ENCODE results near the gene OGFOD3. TPM values are rescaled to one million over a fixed set of nuclear protein-coding genes. Genes with fewer than 3 reads are reported as not detected.

OGFOD3 gene
- total RNA-seq, 1 donor from 2014 or later = 15.9 TPM

DNA sequence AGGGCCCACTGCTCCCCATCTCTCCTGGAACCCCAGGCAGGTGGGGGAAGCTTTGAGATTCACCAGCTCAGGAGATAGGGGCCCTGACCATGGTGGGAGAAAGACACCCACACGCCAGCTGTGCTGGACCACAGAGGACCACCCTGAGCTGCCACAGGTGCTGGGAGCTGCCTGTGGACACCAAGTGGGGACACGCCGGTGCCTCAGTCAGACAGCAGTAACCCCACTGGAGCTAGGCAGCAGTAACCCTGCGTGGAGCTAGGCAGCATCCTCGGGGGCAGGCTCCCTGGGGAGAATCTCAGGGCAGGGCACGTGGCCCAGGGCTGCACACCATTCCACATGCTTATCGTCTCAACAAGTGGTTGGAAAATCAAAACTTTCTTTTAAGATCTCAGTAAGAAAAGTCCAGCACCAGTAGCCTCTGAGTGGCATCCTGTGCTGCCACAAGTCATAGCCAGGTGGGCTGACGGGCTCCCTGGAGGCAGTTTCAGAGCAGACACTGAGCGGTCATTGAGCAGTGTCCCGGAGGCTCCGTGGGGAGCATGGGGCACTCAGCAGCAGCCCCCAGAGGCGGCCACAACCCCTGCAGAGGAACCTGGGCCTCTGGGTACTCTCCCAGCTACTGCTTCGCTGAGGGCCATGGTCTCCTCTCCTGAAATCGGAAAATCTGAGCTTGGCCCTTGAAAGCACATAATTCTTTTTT is 8.2 kb downstream of the OGFOD3 start:
- DNase-seq (ENCODE audit: low spot score in 2 of 2) (no peak), FAIRE-seq (no peak)

DNA sequence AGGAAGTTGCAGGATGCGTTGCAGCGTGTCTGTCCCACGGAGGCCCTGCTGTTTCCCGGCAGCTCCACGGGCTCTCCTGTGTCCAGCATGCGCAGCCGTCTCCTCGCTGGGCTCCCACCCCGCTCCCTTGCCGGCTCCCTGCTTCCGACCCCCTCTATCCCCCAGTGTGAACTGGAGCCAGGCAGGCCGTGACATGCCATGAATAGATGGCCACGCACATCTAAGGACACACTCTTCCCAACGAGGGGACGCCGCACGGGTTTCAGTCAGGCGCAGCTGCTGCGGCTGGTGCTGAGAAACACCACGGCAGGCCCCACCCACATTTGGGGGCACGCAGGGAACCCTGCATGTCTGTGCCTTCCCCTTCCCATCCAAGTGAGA is 9.5 kb downstream of the OGFOD3 start:
- FAIRE-seq (no peak), DNase-seq (ENCODE audit: low spot score in 2 of 2) (no peak)

DNA sequence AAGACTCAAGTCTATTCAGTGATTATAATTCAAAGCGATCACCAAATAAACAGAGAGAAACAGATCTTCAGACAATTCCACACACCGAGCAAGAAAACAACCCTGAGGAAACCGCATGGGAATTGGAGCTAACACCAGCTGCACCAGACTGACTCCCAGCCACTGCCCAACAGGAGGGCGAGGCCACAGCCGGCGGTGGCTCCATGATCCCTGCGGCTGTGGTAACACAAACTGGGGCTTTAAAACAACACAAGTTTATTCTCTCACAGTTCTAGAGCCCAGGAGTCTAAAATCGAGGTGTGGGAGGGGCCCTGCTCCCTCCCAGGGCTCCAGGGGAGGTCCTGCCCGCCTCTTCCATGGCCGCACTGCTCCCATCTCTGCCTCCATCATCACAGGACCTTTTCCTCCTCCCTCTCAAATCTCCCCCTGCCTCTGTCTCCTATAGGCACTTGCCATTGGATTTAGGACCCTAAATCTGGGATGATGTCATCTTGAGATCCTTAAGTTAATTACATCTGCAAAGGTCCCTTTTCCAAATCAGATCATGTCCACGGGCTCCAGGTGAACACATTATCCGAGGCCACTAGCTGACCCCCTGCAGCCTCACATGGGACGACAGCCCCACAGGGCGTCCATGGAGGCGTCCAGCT is 10.0 kb downstream of the OGFOD3 start:
- DNase-seq (ENCODE audit: low spot score in 2 of 2) = no peak
- no peak for FAIRE-seq

DNA sequence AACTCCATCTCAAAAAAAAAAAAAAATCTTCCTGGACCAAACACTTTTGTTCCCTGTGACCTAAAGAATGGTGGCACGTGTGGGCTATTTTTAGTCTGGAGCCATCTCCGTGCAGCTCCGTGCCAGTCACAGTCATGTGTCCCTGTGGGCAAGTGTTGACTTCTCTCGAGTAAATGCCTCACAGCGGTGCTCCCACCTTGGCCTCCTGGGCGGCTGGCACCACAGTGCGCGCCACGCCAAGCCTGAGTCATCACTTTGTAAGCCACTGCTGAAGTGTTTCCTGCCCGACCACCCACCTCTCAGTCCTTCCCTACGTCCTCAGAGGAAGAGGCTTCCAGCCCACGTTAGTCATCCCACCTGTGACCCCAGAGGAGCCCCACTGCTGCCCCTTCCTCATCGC is 11.1 kb downstream of the OGFOD3 start:
- FAIRE-seq (no peak), DNase-seq (ENCODE audit: low spot score in 2 of 2) (no peak)

DNA sequence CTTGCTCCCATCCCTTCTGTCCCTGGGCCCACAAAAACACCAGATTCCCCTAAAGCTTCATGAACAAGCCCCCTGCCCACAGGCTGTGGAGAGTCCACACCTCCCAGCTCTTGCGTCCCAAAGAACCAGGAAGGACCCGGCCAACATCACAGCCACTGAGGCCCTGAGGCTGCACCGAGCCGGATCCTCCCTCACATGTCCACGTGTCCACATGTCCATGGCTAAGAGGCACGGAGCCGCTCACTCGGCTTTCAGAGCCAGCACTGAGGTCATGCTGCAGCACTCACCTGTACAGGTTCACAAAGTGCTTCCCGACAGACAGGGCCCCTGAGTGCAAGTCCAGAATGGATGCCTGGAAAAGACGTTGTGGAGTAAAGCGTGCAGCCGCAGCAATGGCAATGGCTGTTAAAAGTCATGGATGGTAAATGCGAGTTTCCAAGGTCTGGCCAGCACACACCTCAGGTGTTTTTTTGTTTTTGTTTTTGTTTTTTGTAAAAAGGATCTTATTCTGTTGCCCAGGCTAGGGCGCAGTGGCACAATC is 12.2 kb downstream of the OGFOD3 start:
- DNase-seq (ENCODE audit: low spot score in 2 of 2) = no peak
- no peak for FAIRE-seq

DNA sequence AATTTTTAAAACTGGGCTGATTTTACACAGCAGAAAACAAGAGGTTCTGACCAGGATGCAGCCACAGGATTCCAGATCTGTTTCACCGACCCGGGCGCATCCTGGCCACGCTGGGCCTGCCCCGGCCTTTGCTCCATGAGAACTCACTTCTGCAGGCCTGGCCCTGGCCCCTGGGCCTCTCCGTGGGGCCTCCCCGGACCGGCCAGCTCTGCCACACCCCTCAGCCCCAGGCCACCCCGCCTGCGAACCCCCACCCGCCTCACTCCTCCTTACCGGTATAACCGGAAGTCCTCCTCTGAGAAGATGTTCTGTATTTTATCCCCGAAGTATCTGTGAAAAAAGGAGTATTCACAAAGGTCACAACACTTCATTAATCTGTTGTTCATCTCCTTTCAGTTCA is 13.3 kb downstream of the OGFOD3 start:
- FAIRE-seq (no peak), DNase-seq (ENCODE audit: low spot score in 2 of 2) (no peak)

DNA sequence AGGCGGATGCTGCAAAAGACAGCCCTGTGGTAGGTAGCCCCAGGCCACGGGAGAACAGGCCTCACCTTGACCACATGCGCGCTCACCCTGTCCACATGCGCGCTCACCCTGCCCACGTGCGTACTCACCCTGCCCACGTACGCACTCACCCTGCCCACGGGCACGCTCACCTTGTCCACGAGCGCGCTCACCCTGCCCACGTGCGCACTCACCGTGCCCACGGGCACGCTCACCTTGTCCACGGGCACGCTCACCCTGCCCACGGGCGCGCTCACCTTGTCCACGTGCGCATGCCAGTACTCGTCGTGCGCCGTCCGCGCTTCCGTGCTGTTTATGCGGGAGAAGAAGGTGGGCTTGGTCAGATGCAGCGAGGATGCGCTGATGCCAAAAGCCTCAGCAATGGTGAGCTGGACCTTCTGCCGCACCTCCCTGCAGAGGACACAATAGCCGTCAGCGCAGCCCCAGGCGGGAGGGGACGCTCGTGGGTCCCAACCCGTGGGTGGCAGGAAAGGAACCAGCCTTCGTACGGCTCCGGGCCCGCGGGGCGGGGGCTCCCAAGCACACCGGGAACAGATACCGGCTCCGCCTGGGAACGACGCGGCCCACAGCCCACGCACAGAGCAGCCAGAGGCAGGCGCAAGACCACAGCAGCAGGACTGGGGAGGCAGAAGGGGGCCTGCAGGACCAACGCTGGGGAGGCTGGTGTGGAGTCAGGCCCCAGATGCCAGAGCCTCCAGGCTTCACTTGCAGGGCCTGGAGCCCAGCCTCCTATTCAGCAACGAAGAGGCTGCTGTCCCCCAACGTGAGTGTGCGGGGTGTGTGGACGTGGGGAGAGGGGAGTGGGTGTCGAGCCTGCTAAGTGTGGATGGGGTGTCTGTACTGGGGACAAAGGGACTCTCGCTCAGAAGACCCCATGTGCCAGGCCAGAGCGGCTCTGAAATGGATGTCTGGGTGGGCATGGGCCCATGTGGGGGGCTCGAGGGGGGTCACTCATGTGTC is 14.4 kb downstream of the OGFOD3 start:
- DNase-seq (ENCODE audit: low spot score in 2 of 2) = no peak
- no peak for FAIRE-seq

DNA sequence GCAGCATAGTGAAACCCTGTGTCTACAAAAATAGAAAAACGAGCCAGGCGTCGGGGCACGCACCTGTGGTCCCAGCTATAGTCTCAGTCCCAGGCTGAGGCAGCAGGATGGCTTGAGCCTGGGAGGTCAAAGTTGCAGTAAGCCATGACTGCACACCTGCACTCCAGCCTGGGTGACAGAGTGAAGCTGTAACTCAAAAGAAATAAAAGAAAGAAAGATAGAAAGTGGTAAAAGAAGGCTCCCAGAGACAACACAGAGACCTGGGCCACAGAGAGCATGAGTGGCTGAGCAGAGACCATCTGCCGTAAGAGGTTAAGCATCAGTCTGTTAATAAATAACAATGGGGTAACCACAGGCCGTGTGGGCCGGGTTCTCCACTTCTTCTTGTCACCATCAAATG is 15.5 kb downstream of the OGFOD3 start:
- DNase-seq (ENCODE audit: low spot score in 2 of 2) (no peak), FAIRE-seq (no peak)

DNA sequence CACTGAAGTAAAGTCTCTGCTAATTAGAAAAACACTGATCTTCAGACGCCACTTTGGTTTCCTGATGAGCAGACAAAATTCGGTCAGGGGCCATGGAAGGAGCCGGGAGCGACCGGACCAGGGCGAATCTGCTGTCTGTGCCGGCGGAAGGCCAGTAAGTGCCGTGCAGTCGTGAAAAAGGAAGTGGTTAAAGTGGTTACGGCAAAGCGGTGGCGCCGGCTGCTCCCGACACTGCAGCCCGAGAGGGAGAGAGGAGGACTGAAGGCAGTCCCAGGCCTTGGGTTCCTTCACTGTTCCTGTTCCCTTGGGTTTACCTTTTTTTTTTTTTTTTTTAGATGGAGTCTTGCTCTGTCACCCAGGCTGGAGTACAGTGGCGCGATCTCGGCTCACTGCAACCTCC is 17.6 kb downstream of the OGFOD3 start:
- FAIRE-seq (no peak), DNase-seq (ENCODE audit: low spot score in 2 of 2) (peak in 1 of 2 donors; percentile 57)

DNA sequence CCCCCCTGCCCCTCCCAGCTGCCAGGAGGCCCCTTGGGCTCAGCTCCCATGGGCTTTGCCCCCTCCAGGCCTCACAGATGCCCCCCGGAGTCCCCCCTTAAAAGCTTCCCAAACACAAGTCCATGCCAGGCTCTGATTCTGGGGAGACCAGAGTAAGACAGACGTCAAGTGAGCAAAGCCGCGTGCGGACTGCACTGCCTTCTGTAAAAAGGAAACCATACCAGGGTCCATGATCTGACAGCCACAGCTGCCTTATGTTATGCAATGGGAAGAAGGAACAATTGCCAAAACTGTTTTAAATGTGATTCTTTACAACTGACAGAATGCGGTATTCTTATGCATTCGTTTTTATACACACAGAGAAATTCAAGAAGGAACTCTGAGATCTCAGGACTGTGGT is 18.2 kb downstream of the OGFOD3 start:
- DNase-seq (ENCODE audit: low spot score in 2 of 2) = no peak

DNA sequence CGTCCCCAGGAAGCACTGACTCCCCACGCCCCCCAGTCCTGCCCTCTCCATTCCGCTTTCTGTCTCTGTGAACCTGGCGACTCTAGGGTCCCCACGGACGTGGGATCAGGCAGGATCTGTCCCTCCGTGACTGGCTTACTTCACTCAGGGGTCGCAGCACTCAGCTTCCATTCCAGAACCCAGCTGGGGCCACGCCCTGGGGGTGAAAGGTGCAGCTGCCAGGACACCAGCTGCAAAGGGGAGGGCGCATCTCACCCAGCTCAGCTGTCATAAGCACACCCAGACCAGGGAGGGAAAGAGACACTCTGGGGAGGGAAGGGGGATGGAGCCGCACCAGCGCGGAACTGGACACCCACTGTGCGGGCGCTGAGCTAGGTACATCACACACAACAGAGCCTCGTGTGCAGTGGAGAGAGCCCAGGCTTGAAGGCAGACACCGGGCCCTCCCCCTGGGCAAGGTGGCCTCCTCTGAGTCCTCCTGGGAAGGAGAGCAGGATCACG is 18.7 kb downstream of the OGFOD3 start:
- DNase-seq (ENCODE audit: low spot score in 2 of 2) = no peak
- no peak for FAIRE-seq

More for the DNA sequence above, 18.2 kb downstream of the OGFOD3 start:
- FAIRE-seq = no peak

DNA sequence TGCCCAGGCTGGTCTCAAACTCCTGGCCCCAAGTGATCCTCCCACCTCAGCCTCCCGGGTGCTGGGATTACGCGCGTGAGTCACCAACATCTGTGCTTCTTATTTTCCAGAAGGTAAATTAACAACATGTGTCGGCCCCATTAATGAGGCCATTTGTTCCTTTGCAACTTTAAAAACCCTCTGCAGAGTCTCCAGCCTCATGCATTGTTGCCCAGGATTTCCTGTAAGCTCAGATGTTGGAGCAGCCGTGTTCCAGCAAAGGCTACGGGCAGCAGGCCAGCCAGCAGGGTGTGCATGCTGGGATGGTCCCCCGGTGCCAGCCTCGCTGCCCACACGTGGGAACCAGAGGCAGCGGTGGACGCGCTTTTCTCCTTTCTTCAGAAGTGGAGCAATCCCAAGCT is 19.3 kb downstream of the OGFOD3 start:
- no peak for FAIRE-seq
- DNase-seq (ENCODE audit: low spot score in 2 of 2) = peak; percentile 62 to 74

DNA sequence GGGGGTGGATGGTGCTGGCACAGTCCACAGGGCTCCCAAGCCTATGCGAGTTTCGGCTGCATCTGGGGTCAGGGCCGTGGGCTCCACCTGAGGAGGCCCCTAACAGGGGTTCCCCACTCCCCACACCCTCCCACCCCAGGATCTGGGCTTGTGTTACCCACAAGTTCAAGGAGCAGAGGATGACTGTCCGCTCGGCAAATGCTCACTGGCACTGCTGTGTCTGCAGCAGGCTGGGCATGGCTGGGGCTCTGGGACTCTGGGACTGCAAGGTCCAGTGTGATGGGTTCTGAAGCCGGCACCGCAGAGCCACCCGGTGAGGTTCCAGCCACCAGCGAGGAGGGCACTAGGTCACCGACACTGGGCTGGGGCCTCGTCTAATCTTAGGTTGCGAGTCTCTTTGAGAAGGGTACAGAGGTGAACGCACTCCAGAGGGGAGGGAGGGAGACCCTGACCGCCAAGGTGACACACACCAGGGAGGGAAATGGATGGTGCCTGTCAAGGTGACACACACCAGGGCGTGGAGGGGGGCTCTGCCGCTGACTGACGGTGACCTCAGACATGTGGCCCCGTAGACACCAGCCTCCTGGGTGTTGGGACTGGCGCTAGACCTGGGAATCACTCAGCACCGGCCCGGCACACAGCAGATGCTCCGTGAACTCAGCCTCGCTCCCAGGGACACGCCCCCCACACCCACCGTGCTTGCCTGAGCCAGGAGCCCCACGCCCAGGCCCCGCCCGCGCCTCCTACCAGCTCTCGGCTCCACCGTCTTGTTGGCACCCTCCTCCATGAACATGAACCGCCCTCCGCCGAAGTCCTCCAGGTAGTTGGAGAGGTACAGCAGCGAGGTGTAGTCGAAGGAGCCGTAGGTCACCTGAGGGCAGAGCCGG is 20.7 kb downstream of the OGFOD3 start:
- DNase-seq (ENCODE audit: low spot score in 2 of 2) = no peak
- no peak for FAIRE-seq

DNA sequence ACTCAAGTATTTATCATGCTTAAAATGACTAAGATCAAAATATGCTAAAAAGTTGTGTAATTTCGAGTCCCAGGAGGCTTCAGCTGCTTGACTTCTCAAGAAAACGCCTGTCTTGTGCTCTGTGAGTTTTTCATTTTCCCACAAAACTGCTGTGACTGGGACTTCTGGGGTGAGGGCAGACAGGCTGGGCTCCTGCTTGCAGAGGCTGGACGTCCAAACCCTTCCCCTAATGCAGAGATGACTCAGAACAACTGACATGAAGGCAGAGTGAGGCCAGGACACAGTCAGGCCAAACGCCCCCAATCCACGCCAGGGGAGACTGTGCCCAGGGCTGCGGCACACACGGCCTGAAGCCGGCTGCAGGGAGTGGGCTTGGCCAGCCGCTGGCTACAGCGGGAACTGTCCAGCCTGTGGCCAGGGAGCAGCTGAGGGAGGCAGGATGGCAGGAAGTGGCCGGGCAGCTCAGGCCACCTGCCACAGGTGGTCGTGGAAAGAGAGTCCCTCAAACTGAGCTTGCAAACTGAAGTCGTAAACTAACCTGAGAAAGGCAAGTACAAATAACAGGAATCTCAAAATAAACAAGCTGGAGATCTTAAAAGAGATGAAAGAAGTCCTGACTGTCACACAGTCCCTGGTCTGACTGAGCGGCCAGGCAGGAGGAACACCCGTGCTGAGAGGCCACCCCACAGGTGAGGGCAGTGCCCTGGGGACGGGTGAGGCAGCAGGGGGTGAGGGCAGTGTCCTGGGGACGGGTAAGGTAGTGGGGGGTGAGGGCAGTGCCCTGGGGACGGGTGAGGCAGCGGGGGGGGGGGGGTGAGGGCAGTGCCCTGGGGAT is 21.6 kb downstream of the OGFOD3 start:
- FAIRE-seq = no peak

DNA sequence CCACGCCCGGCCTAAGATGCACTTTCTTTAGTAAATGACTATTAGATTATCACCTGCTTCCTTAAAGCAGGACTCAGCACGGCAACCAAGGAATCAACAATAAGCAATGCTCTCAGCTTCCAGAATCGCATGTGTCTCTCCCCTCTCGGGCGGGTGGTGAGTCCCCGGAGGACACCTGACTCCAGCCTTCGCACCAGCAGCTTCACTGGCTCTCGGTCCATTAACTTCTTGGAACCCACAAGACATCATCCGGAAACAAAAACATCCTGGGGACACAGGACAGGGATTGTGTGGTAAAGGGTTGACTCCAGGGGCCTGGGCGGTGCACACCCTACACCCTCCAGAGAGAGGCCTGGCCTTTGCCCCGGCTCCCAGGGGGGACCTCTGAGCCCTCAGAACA is 24.1 kb downstream of the OGFOD3 start:
- FAIRE-seq (no peak), DNase-seq (ENCODE audit: low spot score in 2 of 2) (no peak)

More for the DNA sequence above, 21.6 kb downstream of the OGFOD3 start:
- no peak for DNase-seq (ENCODE audit: low spot score in 2 of 2)

DNA sequence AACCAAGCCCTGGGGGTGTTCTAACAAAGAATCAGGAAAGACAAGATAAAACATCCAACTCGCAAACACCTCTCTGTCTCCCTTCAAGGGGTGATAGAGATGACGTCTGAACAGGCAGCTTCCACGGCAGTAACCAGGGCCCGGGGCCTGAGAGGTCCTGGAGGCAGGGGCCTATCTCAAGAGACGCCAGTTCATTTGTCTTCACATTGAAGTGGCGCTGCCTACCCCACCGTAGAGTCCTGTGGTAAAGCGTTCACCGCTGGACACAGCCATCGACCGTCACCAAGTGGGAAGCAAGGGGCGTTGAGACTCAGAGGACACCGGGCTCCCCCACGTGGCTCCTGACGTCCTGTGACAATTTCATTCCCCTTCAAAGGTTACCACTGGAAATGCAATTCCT is 25.4 kb downstream of the OGFOD3 start:
- no peak for FAIRE-seq
- no peak for DNase-seq (ENCODE audit: low spot score in 2 of 2)

DNA sequence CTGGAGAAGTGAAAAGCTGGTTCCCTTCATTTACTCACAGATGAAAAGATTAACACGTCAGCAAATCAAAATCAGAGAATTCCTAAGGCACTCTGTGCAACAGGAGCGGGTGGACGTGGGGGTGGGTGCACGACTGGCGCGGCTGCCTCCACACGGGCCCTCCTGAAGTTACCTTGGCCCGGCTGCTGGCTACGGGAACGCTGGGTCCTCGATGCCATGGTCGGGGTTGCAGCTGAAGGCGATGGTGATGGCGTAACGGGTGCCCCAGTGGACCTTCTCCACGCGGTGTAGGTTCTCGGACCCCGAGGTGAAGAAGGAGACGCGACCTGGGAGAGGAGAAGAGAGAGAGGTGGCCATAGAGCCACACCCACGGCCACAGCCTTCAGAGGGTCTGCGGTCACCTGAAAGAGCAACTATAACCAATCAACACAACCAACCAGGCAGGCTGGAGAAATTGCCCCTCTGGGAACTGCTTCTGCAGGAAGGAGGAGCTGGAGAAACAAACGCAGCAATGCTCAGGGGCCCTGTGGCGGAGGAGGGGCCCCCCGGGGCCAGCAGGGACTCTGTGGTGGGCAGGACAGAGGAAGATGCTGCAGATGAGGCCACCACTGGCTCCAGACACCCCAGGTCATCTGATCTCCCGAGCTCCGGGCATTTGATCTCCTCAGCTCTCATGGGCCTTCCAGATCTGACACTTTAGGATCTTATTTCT is 26.0 kb downstream of the OGFOD3 start:
- no peak for DNase-seq (ENCODE audit: low spot score in 2 of 2)
- no peak for FAIRE-seq

DNA sequence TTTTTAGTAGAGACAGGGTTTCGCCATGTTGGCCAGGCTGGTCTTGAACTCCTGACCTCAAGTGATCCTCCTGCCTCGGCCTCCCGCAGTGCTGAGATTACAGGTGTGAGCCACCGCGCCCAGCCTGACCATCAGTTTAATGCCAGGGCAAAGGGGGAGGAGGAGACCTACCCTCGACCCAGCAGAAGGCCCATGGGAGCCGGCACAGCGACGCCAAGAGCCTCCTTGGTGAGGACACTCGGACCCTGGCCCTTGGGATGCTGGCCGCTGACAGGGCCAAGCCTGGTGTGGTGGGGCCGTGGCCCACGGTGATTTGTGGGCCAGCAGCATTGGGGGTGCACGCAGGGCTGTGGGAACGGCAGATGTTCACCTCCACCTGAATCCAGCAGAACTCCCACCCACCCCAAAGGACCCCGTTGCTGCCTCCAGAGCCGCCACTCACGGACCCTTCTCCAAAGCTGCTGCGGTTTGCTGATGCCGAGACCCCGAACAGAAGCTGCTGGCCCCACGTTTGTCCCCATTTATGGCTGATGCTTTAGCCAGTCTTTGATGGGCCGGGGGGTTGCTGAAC is 26.8 kb downstream of the OGFOD3 start:
- FAIRE-seq = no peak

More for the DNA sequence above, 26.8 kb downstream of the OGFOD3 start:
- no peak for DNase-seq (ENCODE audit: low spot score in 2 of 2)
